Activated CD8-positive, alpha-beta memory T cell treated with anti-CD3 and anti-CD28 coated beads, Interleukin-2, amount 50 U/mL, for 1 hour (primary cell): Measurements from ENCODE around the gene POFUT1.
"Not testable (repeated sequence)": the region's sequence is repeated elsewhere in the genome, so short reads cannot be mapped to it uniquely, and the experiment has no call there.

Experiments
- DNase-seq: peaks from one replicate; pipeline ENCODE4 v3.0.0-alpha.2; 2020; ENCODE audit errors: extremely low read depth

POFUT1 gene

GRCh38 chr20:32189123-32189410, 18.6 kb upstream of the POFUT1 start:
- DNase-seq, result no peak

GRCh38 chr20:32189691-32190615, 17.7 kb upstream of the POFUT1 start:
- DNase-seq, result no peak

- DNase-seq, result no peak
Measured at GRCh38 chr20:32190616-32191415, 16.9 kb upstream of the POFUT1 start.

- no peak for DNase-seq
Measured at GRCh38 chr20:32191422-32191821, 16.3 kb upstream of the POFUT1 start.

DNA sequence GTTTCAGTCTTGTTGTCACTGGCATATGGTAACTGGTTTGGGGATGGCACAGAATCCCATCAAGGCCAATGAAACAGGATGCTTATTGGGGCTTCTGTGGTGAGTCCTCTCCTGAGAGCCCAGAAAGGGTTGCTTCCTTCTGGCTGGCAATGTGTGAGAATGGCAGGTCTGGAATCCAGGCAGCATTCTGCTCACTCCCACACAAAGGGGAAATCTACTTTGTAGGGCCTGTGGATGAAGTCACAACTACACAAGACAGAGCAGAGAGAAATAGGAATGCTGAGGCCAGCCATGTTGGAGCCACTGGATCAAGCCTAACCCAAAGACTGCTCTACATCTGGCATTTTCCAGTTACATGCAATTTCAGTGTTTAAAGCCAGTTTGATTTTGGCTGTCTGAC, 15.8 kb upstream of the POFUT1 start:
- DNase-seq, result no peak

DNA sequence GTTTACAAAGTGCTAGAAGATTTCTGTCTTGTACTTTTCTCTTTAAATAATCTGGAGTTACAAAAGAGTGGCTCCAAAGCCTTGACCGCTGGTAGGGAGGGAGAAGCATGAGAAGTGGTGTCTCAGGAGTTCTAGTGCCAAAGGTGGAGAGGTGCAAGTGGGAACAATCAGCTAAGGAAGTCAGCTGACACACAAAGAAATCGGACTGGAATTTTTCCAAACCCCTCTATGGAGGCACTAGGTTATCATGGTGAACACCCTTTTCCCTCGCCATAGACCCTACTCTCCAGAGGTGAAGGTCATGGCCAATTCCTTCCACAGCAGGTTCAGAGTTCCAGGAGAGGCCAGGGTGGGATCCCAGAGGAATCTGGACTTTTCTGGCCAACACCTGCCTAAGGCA, 15.0 kb upstream of the POFUT1 start:
- no peak for DNase-seq

- not testable (repeated sequence) for DNase-seq
Measured at GRCh38 chr20:32193336-32193735, 14.3 kb upstream of the POFUT1 start.

GRCh38 chr20:32193996-32194395, 13.7 kb upstream of the POFUT1 start:
- DNase-seq, result no peak

DNA sequence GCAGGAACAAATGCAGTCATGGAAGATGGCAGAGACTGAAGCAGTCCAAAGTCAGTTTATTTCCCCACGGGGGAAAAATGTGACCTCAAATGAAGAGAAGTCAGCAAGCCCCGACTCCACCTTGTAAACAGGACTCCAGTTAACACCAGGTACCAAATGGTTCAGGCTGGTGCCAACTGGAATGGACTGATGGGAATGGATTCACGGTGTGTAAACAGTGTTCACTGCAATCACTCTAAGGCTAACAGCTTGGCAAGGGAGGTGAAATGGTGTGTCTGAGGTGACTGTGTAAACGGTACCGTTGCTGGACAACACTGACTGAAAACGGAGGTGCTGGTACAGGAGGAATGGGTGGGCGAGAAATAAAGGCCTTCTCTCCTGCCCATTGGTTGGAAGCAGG, 12.1 kb upstream of the POFUT1 start:
- DNase-seq, result no peak

DNA sequence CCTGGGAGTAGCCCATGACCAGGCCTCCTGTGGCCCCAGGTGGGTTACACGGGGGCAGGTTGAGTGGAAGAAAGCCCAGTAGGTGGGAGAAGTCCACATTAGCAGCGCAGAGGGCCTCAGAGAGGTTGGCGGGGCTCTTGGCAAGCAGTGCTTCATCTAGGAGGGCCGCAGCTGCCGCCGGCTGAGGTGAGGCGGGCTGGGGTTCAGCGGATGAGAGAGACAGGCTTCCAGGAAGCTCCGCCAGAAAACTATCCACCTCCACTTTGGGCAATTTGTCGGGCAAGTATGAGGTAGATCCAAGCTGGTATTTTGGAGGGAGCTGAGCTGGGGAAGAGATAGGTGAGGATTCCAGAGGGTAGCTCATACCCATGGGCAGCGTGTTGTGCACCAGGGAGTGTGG, 11.1 kb upstream of the POFUT1 start:
- not testable (repeated sequence) for DNase-seq

DNA sequence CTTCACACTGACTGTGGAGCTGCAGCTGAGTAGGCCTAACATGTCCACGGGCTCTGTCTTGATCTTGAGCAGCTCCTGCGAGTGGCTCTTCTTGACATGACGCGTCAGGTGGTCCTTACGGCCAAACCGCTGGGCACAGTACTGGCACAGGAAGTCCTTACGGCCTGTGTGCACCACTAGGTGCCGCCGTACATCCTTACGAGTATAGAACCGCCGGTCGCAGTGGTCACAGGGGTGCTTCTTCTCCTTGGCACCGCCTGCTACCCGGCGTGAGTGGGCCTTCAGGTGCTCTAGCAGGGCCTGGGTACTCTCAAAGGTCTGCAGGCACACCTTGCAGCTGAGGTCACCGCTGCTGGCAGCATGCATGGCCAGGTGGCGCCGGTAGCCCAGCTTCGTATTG, 10.5 kb upstream of the POFUT1 start:
- DNase-seq, result not testable (repeated sequence)

DNA sequence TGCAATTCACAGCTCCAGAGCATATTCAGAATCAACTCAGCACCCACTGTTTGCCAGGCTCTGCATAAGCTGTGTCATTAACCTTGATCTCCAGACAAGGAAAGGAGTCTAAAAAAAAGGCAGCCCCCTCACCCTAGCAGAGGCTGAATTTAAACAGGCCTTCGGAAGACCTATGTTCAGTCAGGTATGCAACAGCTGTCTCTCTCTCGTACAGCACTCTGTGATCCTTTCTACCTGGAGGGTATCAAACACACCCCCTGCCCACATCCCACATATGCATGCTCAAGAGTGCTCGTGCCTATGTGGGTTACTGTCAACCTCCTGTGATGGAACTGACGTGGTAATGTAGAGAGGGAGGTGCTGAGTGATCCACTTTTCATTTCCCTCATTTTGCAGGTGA, 8.7 kb upstream of the POFUT1 start:
- DNase-seq, result no peak

GRCh38 chr20:32201296-32201976, 6.2 kb upstream of the POFUT1 start:
- no peak for DNase-seq

DNA sequence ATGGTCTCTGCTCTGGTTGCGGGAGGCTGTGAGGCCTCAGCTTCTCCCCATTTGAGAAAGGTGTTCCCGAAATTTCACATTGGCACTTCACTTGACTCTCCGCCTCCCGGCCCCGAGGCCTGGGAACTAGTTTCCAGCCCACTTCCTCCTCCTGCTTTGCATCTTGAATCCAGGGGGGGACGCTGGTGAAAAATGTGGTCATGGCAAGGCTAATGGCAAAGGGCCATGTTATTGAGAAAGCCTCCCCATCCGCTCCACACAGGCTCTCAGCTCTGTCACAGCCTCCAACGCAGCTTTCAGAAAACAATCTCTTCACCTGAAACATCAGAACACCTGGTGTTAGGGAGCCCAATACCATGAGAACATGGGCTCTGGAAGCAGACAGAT, 5.7 kb upstream of the POFUT1 start:
- no peak for DNase-seq

GRCh38 chr20:32203356-32204204, 4.1 kb upstream of the POFUT1 start:
- DNase-seq, result no peak

DNA sequence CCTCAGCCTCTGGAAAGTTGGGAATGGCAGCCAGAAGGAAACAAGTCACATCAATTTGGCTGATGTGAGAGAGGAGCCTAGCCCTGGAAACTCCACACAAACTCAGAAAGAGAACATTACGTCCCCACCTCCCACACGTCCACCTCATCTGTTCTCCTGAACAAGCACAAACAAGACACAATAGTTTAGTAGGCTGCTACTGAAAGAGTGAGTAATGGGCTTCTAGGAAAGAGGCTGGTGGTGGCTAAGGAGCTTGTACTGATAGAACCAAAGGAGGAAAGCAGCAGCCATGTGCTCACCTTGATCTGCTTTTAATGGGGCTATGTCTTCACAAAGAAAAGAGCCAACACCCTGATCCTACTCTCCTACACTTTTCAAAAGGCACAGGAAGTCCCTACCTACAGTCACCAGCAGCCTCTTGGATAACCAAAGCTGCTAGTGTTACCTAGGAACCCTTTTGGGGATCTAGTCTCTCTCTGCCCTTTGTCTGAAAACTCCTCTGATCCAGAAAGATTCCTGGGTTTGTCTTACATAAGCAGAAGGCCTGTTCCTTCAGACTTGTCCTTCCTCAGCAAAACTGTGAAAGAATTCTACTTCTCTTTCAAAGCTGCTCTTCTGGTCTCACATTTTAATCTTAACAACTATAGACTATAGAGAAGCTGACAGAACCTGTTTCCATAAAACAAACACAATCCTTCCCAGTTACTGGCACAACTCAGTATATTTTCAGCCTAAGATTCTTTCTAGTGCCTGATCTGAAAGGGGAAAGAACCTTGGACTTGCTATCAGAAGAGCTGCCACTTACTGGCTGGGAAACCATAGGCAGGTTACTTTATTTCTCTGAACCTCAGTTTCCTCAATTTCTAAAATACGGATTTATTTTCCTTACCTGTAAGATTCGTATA, 3.2 kb upstream of the POFUT1 start:
- no peak for DNase-seq

DNA sequence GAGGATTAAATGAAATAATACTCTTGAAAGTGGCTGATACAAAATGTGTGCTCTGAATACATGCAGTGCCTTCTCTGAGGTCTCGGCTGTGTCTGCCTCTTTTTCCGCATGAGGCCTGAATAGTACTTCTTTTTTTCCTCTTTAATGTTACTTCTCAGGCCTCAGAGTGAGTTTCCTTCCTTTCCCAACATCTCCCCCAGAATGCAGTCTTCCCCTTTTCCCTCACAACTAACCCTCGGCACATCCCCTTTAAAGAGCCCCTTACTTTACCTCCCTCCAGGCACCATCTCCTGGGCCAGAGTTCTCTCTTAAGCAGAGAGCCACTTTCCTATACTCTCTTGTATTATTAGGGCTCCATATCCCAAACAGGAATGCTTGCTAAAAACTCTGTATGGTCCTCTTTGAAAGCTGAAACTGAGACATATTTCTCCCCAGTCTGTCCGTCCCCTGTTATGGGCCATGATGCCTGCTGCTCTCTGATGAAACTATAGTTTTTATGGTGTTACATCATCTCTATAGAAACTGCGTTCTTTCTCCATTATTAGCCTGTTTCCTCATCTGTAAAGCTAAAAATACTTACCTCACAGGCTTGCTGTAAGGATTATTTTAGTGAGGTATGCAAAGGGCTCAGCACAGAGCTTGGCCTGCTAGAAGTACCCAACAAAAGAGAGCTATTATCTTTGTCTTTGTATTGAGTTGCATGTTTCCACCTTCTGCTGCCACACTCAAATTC, 2.4 kb upstream of the POFUT1 start:
- no peak for DNase-seq

DNA sequence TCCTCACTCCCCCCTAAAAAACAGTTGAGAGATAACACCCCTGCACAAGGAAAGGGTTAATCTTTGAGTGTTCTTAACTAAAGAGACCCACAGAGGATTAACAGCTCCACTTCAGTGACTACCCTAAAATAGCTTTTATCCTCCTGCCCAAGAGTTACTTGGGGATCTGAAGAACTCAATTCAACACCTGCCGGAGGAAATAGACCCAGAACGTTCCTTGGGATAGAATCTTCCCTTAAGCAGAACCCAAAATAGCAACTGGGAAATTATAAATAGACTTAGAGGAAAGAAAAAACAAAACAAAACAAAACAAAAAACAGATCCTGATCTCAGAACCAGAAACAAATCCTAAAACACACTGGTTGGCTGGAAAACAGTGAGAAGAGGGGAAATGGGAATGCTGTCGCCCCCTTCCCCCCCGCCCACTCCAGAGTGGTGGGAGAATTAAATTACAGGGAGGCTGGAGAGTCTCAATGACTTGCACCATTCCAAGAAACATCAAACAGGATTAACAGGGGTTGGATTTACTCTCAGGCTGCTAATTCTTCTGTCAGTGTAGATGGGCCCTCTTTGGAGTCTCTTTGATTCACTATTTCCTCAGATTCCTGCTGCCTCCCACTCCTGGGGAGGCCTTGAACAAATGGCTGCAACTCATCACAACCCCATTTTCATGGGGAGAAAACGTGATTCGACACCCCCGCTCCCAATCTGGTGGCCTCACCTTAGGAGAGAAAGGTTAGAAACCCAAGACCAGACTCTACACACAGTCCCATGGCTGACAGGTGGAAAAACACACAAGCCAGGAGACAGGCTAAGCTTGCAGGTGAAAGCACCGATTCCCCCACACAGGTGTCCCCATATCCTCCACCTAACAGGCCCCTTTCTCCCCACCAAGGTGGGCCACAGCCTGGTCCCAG, 1.6 kb upstream of the POFUT1 start:
- no peak for DNase-seq
